H1 (cell line): ENCODE data around the gene UMPS. TPM values are rescaled to one million over a fixed set of nuclear protein-coding genes. Genes with fewer than 3 reads are reported as not detected.

Experiments used
- CTCF ChIA-PET: fragments of 300-600 bp; sonication (Branson Sonifier 250); formaldehyde crosslinking; loops from one replicate; lab custom pipeline; 2021; ENCODE audit not compliant: partially characterized antibody; lab: Charles Lee
- POLR2A ChIA-PET: fragments of 300-600 bp; sonication (Branson Sonifier 250); formaldehyde crosslinking; loops from one replicate; lab custom pipeline; 2021; ENCODE audit warnings: inconsistent platforms; ENCODE audit not compliant: partially characterized antibody; lab: Charles Lee
- DNase-seq, 2 experiments: peaks; one replicate each; pipeline versions ENCODE4 v3.0.0 to v3.0.0-alpha.2; 2010 to 2022; ENCODE audit warnings: low spot score in 2 of 2, low read depth in 1 of 2, mixed read lengths in 1 of 2
- FAIRE-seq: peaks from 2 replicates; lab custom pipeline; 2011; peaks lifted over from hg19 to GRCh38; lab: Jason Lieb, UNC
- H2AFZ ChIP-seq: 2 replicates; pipeline ENCODE4 v1.8.1; 2012; ENCODE audit warnings: low read length, inconsistent platforms
- H2AK5ac ChIP-seq: 2 replicates; pipeline ENCODE4 v1.6.1; 2013; ENCODE audit warnings: low read depth, low read length
- H2BK120ac ChIP-seq: replicated peaks from 2 replicates; pipeline ENCODE3; 2013; ENCODE audit warnings: low read depth, low read length, inconsistent platforms
- H2BK12ac ChIP-seq: 2 replicates; pipeline ENCODE4 v1.6.1; 2013; ENCODE audit warnings: low read depth, low read length
- H2BK15ac ChIP-seq: 2 replicates; pipeline ENCODE4 v1.6.1; 2013; ENCODE audit warnings: low read length
- H2BK20ac ChIP-seq: 2 replicates; pipeline ENCODE4 v1.6.1; 2013; ENCODE audit warnings: low read length
- H2BK5ac ChIP-seq: 2 replicates; pipeline ENCODE4 v1.6.1; 2013; ENCODE audit warnings: low read depth, low read length
- H3K14ac ChIP-seq: 2 replicates; pipeline ENCODE4 v1.6.1; 2013; ENCODE audit warnings: inconsistent platforms; ENCODE audit not compliant: insufficient read length
- H3K18ac ChIP-seq: 2 replicates; pipeline ENCODE4 v1.6.1; 2013; ENCODE audit warnings: low read length; ENCODE audit errors: extremely low read depth
- H3K23ac ChIP-seq: 2 replicates; pipeline ENCODE4 v1.6.1; 2013; ENCODE audit warnings: inconsistent platforms; ENCODE audit not compliant: insufficient read length
- H3K23me2 ChIP-seq: 2 replicates; pipeline ENCODE4 v1.6.1; 2013; ENCODE audit warnings: low read depth, low read length
- H3K27ac ChIP-seq: 2 replicates; pipeline ENCODE4 v1.6.1; 2011; ENCODE audit warnings: low read depth, low read length, inconsistent platforms
- H3K27me3 ChIP-seq, 4 experiments: replicated peaks in 1 of 4; 1 replicate in 1 of 4; 2 replicates in 3 of 4; pipeline versions ENCODE4 v1.6.1 to v1.8.1; 2011 to 2013; ENCODE audit warnings: low read length in 3 of 4, mild to moderate bottlenecking in 3 of 4, inconsistent platforms in 2 of 4, mixed read lengths in 2 of 4, moderate library complexity in 1 of 4; ENCODE audit not compliant: control insufficient read depth in 3 of 4, insufficient read depth in 3 of 4; ENCODE audit errors: extremely low read depth in 1 of 4
- H3K36me3 ChIP-seq, 4 experiments: 2 replicates each; pipeline versions ENCODE4 v1.6.1 to v1.8.1; 2011 to 2013; ENCODE audit warnings: mild to moderate bottlenecking in 4 of 4, low read length in 3 of 4, moderate library complexity in 2 of 4, control low read depth in 1 of 4, inconsistent platforms in 1 of 4; ENCODE audit not compliant: insufficient read depth in 4 of 4, control insufficient read depth in 2 of 4
- H3K4ac ChIP-seq: replicated peaks from 2 replicates; pipeline ENCODE3; 2013; ENCODE audit warnings: low read length, low read depth, mixed read lengths, inconsistent platforms; ENCODE audit not compliant: insufficient read length
- H3K4me1 ChIP-seq, 4 experiments: replicated peaks in 1 of 4; 1 replicate in 1 of 4; 2 replicates in 3 of 4; pipeline versions ENCODE4 v1.6.1 to v1.8.1; 2011 to 2013; ENCODE audit warnings: low read length in 3 of 4, inconsistent platforms in 2 of 4, mixed read lengths in 1 of 4; ENCODE audit not compliant: insufficient read depth in 4 of 4, control insufficient read depth in 3 of 4
- H3K4me2 ChIP-seq, 2 experiments: 2 replicates each; pipeline versions ENCODE4 v1.6.1 to v1.8.1; 2011 to 2013; ENCODE audit warnings: low read depth in 2 of 2, low read length in 2 of 2, control low read depth in 1 of 2, inconsistent platforms in 1 of 2, mild to moderate bottlenecking in 1 of 2; ENCODE audit not compliant: insufficient read depth in 1 of 2
- H3K4me3 ChIP-seq, 4 experiments: fragments of 200-600, 300-600 bp in 1 of 4; sonication (generic), shearing (Covaris generic), sonication (Bioruptor Twin) in 1 of 4; 2 replicates each; pipeline versions ENCODE4 v1.5.1 to v1.8.1; 2011 to 2016; ENCODE audit warnings: low read length in 4 of 4, low read depth in 3 of 4, control low read depth in 2 of 4, inconsistent platforms in 2 of 4, mild to moderate bottlenecking in 2 of 4, mixed read lengths in 1 of 4, moderate library complexity in 1 of 4; ENCODE audit not compliant: insufficient read depth in 2 of 4; ENCODE audit errors: extremely low read depth in 1 of 4
- H3K56ac ChIP-seq: replicated peaks from 2 replicates; pipeline ENCODE3; 2013; ENCODE audit warnings: low read depth, mild to moderate bottlenecking, mixed read lengths, low read length, inconsistent platforms; ENCODE audit not compliant: insufficient read length
- H3K79me1 ChIP-seq: 2 replicates; pipeline ENCODE4 v1.6.1; 2013; ENCODE audit warnings: low read depth, low read length, control low read depth
- H3K79me2 ChIP-seq, 2 experiments: 2 replicates each; pipeline versions ENCODE4 v1.6.1 to v1.8.1; 2012 to 2013; ENCODE audit warnings: low read length in 2 of 2, mild to moderate bottlenecking in 2 of 2, inconsistent platforms in 1 of 2; ENCODE audit not compliant: insufficient read depth in 2 of 2, control insufficient read depth in 1 of 2
- H3K9ac ChIP-seq, 4 experiments: replicated peaks in 1 of 4; 1 replicate in 1 of 4; 2 replicates in 3 of 4; pipeline versions ENCODE4 v1.6.1 to v1.8.1; 2011 to 2013; ENCODE audit warnings: low read depth in 3 of 4, low read length in 3 of 4, control low read depth in 2 of 4, mild to moderate bottlenecking in 2 of 4, moderate library complexity in 2 of 4, inconsistent platforms in 1 of 4; ENCODE audit errors: extremely low read depth in 1 of 4
- H3K9me3 ChIP-seq, 2 experiments: 2 replicates each; pipeline versions ENCODE4 v1.6.1 to v1.8.1; 2012 to 2013; ENCODE audit warnings: mild to moderate bottlenecking in 2 of 2, moderate library complexity in 2 of 2, control low read depth in 1 of 2, inconsistent platforms in 1 of 2, low read depth in 1 of 2, low read length in 1 of 2, mixed read lengths in 1 of 2; ENCODE audit not compliant: insufficient read depth in 2 of 2
- H4K20me1 ChIP-seq, 2 experiments: replicated peaks in 1 of 2; 2 replicates each; pipeline versions ENCODE3 to v1.8.1; 2011 to 2013; ENCODE audit warnings: inconsistent platforms in 2 of 2, low read length in 2 of 2, mild to moderate bottlenecking in 1 of 2; ENCODE audit not compliant: insufficient read depth in 2 of 2, control insufficient read depth in 1 of 2
- H4K5ac ChIP-seq: 2 replicates; pipeline ENCODE4 v1.6.1; 2013; ENCODE audit warnings: low read length, low read depth, mixed read lengths, inconsistent platforms; ENCODE audit not compliant: insufficient read length
- H4K8ac ChIP-seq: 2 replicates; pipeline ENCODE4 v1.8.0; 2013; ENCODE audit warnings: mild to moderate bottlenecking, moderate library complexity, low read length, inconsistent platforms; ENCODE audit not compliant: insufficient read depth; ENCODE audit errors: extremely low read depth
- H4K91ac ChIP-seq: replicated peaks from 2 replicates; pipeline ENCODE3; 2013; ENCODE audit warnings: low read length, mixed read lengths, inconsistent platforms; ENCODE audit not compliant: insufficient read length
- BACH1 ChIP-seq: IDR thresholded peaks from 2 replicates; pipeline ENCODE4 v1.6.1; 2012; ENCODE audit warnings: low read length, improper control_type of control experiment
- CHD1 ChIP-seq: IDR thresholded peaks from 2 replicates; pipeline ENCODE4 v1.6.1; 2012; ENCODE audit warnings: low read depth, low read length, improper control_type of control experiment
- CHD2 ChIP-seq: IDR thresholded peaks from 2 replicates; pipeline ENCODE4 v1.6.1; 2012; ENCODE audit warnings: low read length, improper control_type of control experiment
- CREB1 ChIP-seq: IDR thresholded peaks from 2 replicates; pipeline ENCODE4 v1.6.1; 2012; ENCODE audit warnings: inconsistent platforms
- EP300 ChIP-seq, 2 experiments: IDR thresholded peaks; 1 replicate in 1 of 2; 2 replicates in 1 of 2; pipeline ENCODE4 v1.6.1; 2011 to 2012; ENCODE audit warnings: low read depth in 2 of 2, low read length in 2 of 2, mild to moderate bottlenecking in 2 of 2, borderline replicate concordance in 1 of 2, inconsistent platforms in 1 of 2, moderate library complexity in 1 of 2
- EZH2 ChIP-seq: fragments of 200-600 bp; sonication (generic); IDR thresholded peaks from 2 replicates; pipeline ENCODE4 v1.7.1; 2012; ENCODE audit warnings: low read depth, mild to moderate bottlenecking, moderate library complexity, low read length, inconsistent platforms; ENCODE audit not compliant: severe bottlenecking
- FOSL1 ChIP-seq: IDR thresholded peaks from 2 replicates; pipeline ENCODE4 v1.6.1; 2011; ENCODE audit warnings: mild to moderate bottlenecking, low read depth, low read length, moderate library complexity; ENCODE audit not compliant: insufficient read depth
- HDAC2 ChIP-seq, 2 experiments: fragments of 300-600 bp in 1 of 2; sonication (generic) in 1 of 2; IDR thresholded peaks; 2 replicates each; pipeline ENCODE4 v1.6.1; 2011 to 2012; ENCODE audit warnings: low read depth in 2 of 2, low read length in 2 of 2, mild to moderate bottlenecking in 2 of 2, moderate library complexity in 2 of 2, borderline replicate concordance in 1 of 2, inconsistent platforms in 1 of 2
- HDAC6 ChIP-seq: IDR thresholded peaks from one replicate; pipeline ENCODE4 v1.7.1; 2012; ENCODE audit warnings: low read depth, mild to moderate bottlenecking, inconsistent platforms, low read length, moderate library complexity
- MAX ChIP-seq: IDR thresholded peaks from 2 replicates; pipeline ENCODE4 v1.6.1; 2012; ENCODE audit warnings: inconsistent platforms
- PHF8 ChIP-seq: fragments of 200-600 bp; sonication (generic); conservative IDR thresholded peaks from 2 replicates; pipeline ENCODE4 v1.7.1; 2012; ENCODE audit warnings: low read depth, mild to moderate bottlenecking, inconsistent platforms, low read length, moderate library complexity
- SP2 ChIP-seq: IDR thresholded peaks from 2 replicates; pipeline ENCODE4 v1.6.1; 2012; ENCODE audit warnings: mild to moderate bottlenecking, low read length, inconsistent platforms
- SP4 ChIP-seq: IDR thresholded peaks from 2 replicates; pipeline ENCODE4 v1.6.1; 2012; ENCODE audit warnings: low read length, inconsistent platforms
- TBP ChIP-seq: IDR thresholded peaks from 2 replicates; pipeline ENCODE4 v1.6.1; 2011; ENCODE audit warnings: low read depth, low read length, improper control_type of control experiment
- YY1 ChIP-seq: IDR thresholded peaks from 2 replicates; pipeline ENCODE4 v1.6.1; 2011; ENCODE audit warnings: low read depth, mild to moderate bottlenecking, low read length
- WGBS, 2 experiments: shearing (Covaris generic) in 1 of 2; methylation state at CpG; one replicate each; pipeline versions ENCODE4 v1.1.6 to v1.1.7; 2013 to 2015; ENCODE audit warnings: low lambda C conversion rate in 2 of 2, mixed read lengths in 2 of 2, inconsistent platforms in 1 of 2, low coverage in 1 of 2, missing lambda C conversion rate in 1 of 2; ENCODE audit not compliant: insufficient replicate concordance in 2 of 2, insufficient coverage in 1 of 2, insufficient read length in 1 of 2; ENCODE audit errors: extremely low coverage in 1 of 2, missing lambda C conversion rate in 1 of 2; 5-methylcytosine and 5-hydroxymethylcytosine counted together
- polyA plus RNA-seq, 7 experiments: library from polyadenylated mRNA; depleted of rRNA in 3 of 7; stranded (reverse) in 5 of 7; unstranded in 2 of 7; fragments of >200 nt in 5 of 7; fragments of 200-250 nt in 2 of 7; gene quantifications; 1 replicate in 5 of 7; 2 replicates in 1 of 7; 4 replicates in 1 of 7; pipeline versions ENCODE4 v1.2.1 to v1.2.3, GENCODE V29; 2011 to 2013; ENCODE audit warnings: missing spikeins in 2 of 7, mixed read lengths in 2 of 7
- total RNA-seq: library from RNA; stranded (reverse); fragmentation: NEBNext Ultra II Directional; extraction: Animal tissue kit (Norgen Biotek cat#: 25700); gene quantifications from 2 replicates; pipeline ENCODE4 v1.2.1, GENCODE V29; 2021

Gene UMPS
- total and polyA plus RNA-seq, 2 of the 8 experiments (the other 6 are each of a cell fraction or from before 2014, with no cell fraction given) = 32.8 to 59.0 TPM

DNA sequence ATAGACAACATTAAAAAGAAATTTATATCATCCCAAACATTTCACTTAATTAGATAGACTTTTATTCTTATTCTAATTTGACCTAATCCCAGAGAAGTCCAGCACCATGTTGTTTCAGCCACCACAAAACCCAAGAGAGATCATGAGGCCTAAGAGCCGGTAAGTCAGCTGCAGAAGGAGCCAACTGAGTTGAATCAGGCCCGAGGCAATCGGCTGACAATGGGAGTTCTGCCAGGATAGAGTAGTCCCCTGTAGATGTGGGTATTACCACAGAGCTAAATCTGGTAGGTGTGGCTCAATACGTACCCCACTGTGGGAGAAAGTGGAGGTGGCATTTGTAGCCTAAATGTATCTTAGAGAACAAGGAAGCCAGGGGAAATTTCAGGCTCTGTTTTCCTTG is 49.7 kb upstream of the UMPS start:
- Histone ChIP-seq H3K4me1 (no peaks in the 10 kb centered on the region), H3K79me2 (no peaks in the 10 kb centered on the region), H3K27ac (no peak overlapping the region), H4K91ac (no peak overlapping the region), H3K14ac (no peak overlapping the region), H4K8ac (no peak overlapping the region), H4K5ac (no peak overlapping the region), H3K4me3 (no peak overlapping the region), H2BK120ac (no peak overlapping the region), H3K27me3 (no peaks in the 10 kb centered on the region; a peak in 1 of 7 replicates), H3K56ac (no peak overlapping the region), H2BK20ac (no peak overlapping the region), H2AFZ (no peak overlapping the region), H3K9ac (no peak overlapping the region), H4K20me1 (peaks cover 0 to 1% of the 10 kb centered on the region in 2 experiments), H3K4me2 (no peak overlapping the region), H3K36me3 (no peaks in the 10 kb centered on the region), H3K4ac (no peak overlapping the region), H3K23ac (no peak overlapping the region), H3K79me1 (no peaks in the 10 kb centered on the region), H2BK15ac (no peak overlapping the region), H2AK5ac (no peak overlapping the region), H2BK12ac (no peak overlapping the region), H2BK5ac (no peak overlapping the region), H3K23me2 (no peaks in the 10 kb centered on the region), H3K9me3 (no peaks in the 10 kb centered on the region), H3K18ac (no peak overlapping the region)
- FAIRE-seq = no peak
- ChIA-PET CTCF (interaction anchor here (1.2 to 2.4 kb wide), 7 partner anchors 8 to 116 kb away, joined by 3 to 12 read pairs (median 8); no protein-coding TSS in a partner anchor), POLR2A (no interaction called here)
- no peak for DNase-seq
- WGBS, 2 experiments = 86% methylated on average over 4 of the region's 4 CpGs; no CpG with 5 or more reads in 1 of the 2 experiments
- TF ChIP-seq HDAC6 (no peak), CHD2 (no peak), EP300 (IDR thresholded peaks at IDR 0.05; ENCODE audit: borderline replicate concordance in 1 of 2, low read depth in 2 of 2, low read length in 2 of 2) (no peak), MAX (no peak), FOSL1 (no peak), YY1 (no peak), BACH1 (no peak), CHD1 (no peak), HDAC2 (IDR thresholded peaks at IDR 0.05; ENCODE audit: borderline replicate concordance in 1 of 2, low read depth in 2 of 2, low read length in 2 of 2) (no peak), EZH2 (no peak), SP2 (no peak), CREB1 (no peak), TBP (no peak), SP4 (no peak), PHF8 (no peak)
